SK-MEL-5 (cell line): ENCODE measurements around the gene AMER3. TPM values are rescaled to one million over a fixed set of nuclear protein-coding genes. Genes with fewer than 3 reads are reported as not detected.
A peak's percentile ranks its signal among the peaks of the same experiment; 100 is the strongest.

Experiments used
- DNase-seq: peaks from one replicate; pipeline ENCODE4 v3.0.0-alpha.2; 2016; ENCODE audit warnings: low read depth, low spot score
- in situ Hi-C: cut with HindIII; loops from 2 replicates; pipeline ENCODE4 v1.10.0; 2016; ENCODE audit warnings: low sequenced_read_pairs, high pct_unique_total_duplicates, low pct_unique_long_range_greater_than_20kb
- total RNA-seq: library from RNA; depleted of rRNA; stranded (reverse); fragments of >200 nt; shearing (Covaris generic); gene quantifications from 2 replicates; pipeline ENCODE4 v1.2.3, GENCODE V29; 2014; rRNA removed

AMER3 gene
- total RNA-seq, 1 experiment from 2014 or later: not detected

DNA sequence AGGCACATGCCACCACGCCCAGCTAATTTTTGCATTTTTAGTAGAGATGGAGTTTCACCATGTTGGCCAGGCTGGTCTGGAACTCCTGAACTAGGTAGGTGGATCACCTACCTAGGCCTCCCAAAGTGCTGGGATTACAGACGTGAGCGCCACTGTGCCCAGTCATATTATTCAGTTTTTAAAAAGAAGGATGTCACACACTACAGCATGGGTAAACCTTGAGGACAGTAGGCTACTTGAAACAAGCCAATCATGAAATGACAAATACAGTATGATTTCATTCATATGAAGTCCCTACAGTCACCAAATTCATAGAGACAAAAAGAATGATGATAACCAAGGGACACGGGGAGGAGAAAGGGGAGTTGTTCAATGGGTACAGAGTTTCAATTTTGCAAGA lies 50.3 kb downstream of the AMER3 start:
- in situ Hi-C loops: no loop called here
- DNase-seq: no peak

DNA sequence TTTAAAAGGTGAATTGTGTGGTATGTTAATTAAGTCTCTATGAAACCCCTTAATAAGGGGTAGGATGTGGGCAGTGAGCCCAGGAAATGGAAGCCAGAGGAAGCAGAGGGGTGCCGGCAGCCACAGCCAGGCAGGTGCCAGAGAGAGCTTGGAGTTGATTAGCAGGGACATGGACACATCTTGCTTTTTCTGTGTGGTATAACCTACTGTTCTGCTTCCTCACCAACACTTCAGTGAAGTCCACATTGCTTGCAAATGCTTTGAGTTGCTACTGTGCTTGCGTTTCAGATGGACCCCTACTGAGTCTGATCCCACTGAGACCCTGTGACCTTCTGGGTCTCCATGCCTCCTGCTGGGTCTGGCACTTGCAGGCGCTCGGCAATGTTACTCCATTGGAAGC lies 51.0 kb downstream of the AMER3 start:
- DNase-seq: no peak
- in situ Hi-C loops: no loop called here

DNA sequence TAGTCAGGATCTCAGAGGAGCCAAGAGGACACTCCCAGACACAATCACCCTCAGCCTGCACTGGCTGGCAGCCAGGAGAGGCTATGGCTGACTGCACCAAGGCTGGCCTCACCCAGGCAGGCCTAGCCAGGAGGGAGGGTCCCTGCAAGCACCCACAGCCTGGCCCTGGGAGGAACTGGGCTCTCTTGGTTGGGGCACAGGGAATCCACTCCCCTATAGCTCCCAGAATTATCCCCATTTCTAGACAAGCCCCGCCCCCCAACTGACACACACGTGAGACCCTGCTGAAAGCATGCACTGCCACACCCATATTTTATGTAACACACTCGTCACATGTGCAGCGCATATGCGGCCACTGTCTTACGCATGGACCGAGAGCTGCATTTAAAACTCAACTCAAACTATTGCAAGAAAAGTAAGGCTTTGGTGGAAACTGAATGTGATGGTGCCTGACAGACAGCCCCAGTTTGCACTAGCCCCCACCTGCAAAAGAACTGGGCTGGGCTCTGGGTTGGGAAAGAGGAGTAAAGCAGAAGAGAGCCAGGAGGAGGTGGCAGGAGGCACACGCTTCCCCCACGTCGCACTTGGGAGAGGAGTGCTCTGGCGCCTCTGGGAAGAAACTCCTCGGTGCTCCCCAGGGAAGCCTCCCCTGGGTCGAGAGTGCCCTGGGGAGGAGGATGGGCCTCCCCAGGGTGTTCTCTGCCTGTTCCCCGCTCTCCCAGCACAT lies 52.5 kb downstream of the AMER3 start:
- no peak for DNase-seq
- in situ Hi-C loops: no loop called here

DNA sequence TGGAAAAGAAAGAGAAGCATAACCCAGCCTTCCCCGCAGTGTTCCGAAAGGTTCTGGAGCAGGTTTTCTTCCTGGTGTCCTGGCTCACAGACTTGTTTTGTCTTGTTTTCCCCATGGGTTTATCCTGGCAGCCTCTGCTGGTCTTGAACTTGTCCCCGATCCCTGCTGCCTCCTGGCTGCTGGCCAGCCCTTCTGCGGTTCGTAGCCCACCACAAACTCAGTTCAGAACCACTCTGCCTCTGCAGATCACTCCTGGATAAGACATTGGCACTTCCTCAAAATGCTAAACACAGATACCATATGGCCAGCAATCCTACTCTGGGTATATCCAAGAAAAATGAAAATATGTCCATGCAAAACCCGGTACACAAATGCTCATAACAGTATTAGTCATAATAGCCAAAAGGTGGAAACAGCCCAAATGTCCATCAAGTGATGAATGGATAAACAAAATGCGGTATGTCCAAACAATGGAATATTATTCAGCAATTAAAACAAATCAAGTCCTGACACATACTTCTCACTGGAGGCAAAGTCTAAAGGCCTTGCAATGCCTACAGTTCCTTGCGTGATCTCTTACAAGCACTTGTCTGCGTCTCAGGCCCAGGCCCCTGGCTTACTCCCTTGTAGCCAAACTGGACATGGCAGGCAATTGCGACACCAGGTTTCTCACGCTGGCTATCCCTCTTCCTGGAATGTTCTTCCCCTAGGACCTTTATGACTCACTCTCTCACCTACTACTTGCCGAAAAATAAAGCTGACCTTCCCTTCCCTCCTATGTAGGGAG lies 53.3 kb downstream of the AMER3 start:
- in situ Hi-C loops: no loop called here
- DNase-seq: peak; percentile 32

DNA sequence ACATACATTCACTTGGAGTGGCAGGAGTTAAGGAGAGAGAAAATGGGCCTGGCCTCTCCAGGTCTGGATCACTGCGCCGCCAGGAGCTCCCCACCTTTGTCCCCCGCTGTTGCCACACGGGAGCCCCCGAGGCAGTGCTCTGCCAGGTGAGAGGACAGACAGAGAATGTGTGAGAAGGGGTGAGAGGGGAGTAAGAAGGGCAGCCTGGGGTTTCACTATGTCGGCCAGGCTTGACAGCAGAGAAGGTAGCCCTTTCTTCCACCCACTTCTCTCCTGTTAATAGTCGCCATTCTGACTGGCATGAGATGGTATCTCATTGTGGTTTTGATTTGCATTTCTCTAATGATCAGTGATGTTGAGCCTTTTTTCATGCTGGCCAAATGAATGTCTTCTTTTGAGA lies 55.1 kb downstream of the AMER3 start:
- DNase-seq: no peak
- in situ Hi-C loops: no loop called here

DNA sequence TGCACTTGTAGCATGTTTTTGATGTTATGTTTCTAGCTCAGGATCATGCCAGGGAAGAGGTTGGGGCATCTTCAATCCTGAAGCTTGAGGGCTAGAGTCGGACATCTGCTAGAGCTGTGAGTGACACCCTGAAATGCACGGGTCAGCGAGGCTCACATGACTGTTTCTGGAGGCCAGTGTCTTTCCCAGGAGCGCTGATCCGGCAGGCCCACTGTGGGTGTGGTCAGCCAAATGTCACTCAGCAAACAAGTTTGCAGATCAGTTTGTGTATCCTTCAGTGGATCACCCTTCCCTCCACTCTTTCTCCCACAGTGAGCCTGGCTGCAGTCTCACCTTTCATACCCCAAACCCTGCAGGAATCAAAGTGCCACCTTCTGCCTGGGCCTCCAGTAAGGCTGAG lies 58.4 kb downstream of the AMER3 start:
- DNase-seq: no peak
- in situ Hi-C loops: no loop called here

DNA sequence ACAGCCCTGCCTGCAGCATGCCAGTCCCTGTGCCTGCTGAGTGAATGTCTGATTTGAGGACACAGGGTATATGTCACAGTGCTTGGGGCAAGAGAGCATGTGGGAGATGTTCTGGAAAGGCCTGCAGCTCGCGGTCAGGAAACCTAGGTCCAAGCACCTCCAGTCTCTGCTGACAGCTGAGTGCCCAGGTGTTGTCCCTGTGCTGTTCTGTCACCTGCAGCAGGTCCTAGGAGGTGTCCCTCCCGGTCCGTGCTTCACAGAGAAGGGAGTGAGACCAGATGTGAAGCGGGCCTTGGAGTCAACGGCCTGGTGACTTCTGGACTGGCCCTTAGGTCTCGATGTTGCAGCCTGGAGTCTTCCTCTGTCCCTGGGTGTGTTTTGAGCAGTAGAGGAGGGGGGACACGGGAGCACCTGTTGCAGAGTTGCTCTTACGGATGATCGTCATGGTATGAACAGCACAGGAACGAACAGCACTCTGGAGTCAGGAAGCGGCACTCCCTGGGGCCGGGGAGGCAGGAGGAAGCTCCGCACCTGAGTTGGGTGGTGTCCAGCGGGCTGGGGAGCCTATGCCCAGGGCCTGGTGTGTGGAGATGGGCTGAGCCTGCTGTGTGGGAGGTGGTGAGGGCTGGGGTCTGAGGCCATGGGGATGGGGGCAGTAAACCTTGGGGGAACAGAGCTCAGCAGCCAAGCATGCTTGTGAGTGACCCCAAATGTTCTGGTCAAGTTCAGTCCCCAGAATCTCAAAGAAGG lies 59.8 kb downstream of the AMER3 start:
- in situ Hi-C loops: no loop called here
- DNase-seq: no peak

Other genes starting within 250 kb of the AMER3 start
- not detected in 2 replicates for gene POTEI, start 246.2 kb upstream of the AMER3 start, total RNA-seq
- not detected in 2 replicates for gene CFC1B, start 234.3 kb upstream of the AMER3 start, total RNA-seq
- gene CFC1, start 156.0 kb upstream of the AMER3 start, total RNA-seq: not detected in 2 replicates
- not detected in 2 replicates for gene POTEJ, start 144.1 kb upstream of the AMER3 start, total RNA-seq
- gene GPR148, start 26.5 kb upstream of the AMER3 start, total RNA-seq: not detected in 2 replicates
- gene ARHGEF4, start 81.4 kb downstream of the AMER3 start, total RNA-seq: 2.9 and 4.0 TPM in 2 replicates